ENCODE results near the gene GMFB.

DNA sequence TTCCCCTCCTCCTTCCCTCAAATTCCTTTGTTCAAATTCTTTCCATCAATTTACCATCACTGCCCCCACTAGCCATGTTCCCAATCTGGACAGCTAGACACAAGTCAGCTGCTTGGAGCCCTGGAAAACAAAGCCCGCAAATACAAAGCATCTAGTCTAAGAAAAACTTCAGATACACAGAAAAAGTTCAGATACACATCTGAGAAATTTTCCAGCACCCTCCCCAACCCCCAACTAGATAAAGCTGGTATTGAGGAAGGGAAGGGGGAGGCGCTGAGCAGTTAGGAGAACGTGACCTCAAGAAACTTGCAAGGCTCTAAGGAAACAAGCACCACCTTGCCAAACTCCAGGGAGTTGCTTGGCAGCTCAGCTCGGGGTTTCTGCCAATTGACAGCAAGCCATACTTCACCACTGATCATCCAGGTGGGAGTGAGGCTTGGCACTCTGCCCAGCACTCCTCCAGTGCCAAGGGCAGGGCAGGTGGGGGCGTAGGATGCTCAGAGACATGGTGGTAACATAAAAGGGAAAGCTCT lies 42.6 kb downstream of the GMFB start:
- TF ChIP-seq EP300 (IDR thresholded peaks at IDR 0.05), result no peak
- no peak for TF ChIP-seq POLR2A (IDR thresholded peaks at IDR 0.05)
- TF ChIP-seq CTCF (IDR thresholded peaks at IDR 0.05), result no peak
- no peak for TF ChIP-seq POLR2AphosphoS5 (IDR thresholded peaks at IDR 0.05)

All from stomach (tissue), 4 donors.